Ovary (tissue), 3 donors: ENCODE measurements around the gene BMP8B.

ENCODE experiments used
- POLR2A ChIP-seq: fragments of 450-650 bp; IDR thresholded peaks from one replicate; pipeline ENCODE4 v1.6.1; 2017; ENCODE audit warnings: antibody characterized with exemption, mild to moderate bottlenecking, moderate library complexity
- TF ChIP-seq, protein P1 (sequence below), 3 donors: fragments of 450-650 bp in 2 of 3; fragments of 200-600 bp in 1 of 3; IDR thresholded peaks; one replicate each; pipeline versions ENCODE4 v1.5.1 to v1.8.0; 2016 to 2022; ENCODE audit warnings: antibody characterized with exemption in 3 of 3, mild to moderate bottlenecking in 1 of 3
- donor health status: DM: no; HTN: no; CAD: no.

DNA sequence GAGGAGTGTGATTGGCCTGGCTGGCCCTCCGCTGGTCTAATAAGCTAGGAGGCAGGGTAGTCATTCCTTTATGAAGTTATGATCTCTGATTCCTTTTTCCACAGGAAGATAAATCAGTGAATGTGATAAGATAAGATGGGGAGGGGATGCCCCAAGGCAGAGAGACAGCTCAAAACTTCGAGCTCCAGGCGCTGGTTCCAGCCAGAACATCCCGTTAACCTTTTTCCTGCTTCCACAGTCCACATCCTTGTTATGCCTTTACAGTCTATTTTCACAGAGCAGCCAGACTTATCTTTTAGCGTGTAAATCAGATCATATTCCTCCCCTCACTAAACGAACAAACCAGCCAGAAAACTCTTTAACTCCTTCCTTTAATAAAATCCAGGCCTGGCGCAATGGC, 38.5 kb upstream of the BMP8B start:
- TF ChIP-seq, protein P1, sequence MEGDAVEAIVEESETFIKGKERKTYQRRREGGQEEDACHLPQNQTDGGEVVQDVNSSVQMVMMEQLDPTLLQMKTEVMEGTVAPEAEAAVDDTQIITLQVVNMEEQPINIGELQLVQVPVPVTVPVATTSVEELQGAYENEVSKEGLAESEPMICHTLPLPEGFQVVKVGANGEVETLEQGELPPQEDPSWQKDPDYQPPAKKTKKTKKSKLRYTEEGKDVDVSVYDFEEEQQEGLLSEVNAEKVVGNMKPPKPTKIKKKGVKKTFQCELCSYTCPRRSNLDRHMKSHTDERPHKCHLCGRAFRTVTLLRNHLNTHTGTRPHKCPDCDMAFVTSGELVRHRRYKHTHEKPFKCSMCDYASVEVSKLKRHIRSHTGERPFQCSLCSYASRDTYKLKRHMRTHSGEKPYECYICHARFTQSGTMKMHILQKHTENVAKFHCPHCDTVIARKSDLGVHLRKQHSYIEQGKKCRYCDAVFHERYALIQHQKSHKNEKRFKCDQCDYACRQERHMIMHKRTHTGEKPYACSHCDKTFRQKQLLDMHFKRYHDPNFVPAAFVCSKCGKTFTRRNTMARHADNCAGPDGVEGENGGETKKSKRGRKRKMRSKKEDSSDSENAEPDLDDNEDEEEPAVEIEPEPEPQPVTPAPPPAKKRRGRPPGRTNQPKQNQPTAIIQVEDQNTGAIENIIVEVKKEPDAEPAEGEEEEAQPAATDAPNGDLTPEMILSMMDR (IDR thresholded peaks at IDR 0.05): no peak
- no peak for TF ChIP-seq POLR2A
